ENCODE data around the gene ELANE. TPM values are rescaled to one million over a fixed set of nuclear protein-coding genes. Genes with fewer than 3 reads are reported as not detected.
A peak's percentile ranks its signal among the peaks of the same experiment; 100 is the strongest.

Gene ELANE
- total RNA-seq, 3 donors from 2014 or later (not counting 1 experiment from before 2014, with no cell fraction given) = 1.7 to 1.8 TPM; not detected in 1

- intact Hi-C loops (cut with micrococcal nuclease) = loop anchor here (1.0 to 5.0 kb wide), 2 partner anchors 58 to 119 kb away; partner anchors contain the start of gene WDR18
Measured at GRCh38 chr19:863315-863620, 11.2 kb downstream of the ELANE start.

GRCh38 chr19:866769-867300, 14.7 kb downstream of the ELANE start:
- no peak for TF ChIP-seq CTCF (IDR thresholded peaks at IDR 0.05)
- Mint-ChIP-seq H3K9me3 (no peaks in the 10 kb centered on the region), H3K27me3 (ENCODE audit: low read depth in 2 of 2) (peaks cover 0 to 4% of the 10 kb centered on the region in 2 donors), H3K27ac (no peak overlapping the region), H3K36me3 (no peaks in the 10 kb centered on the region), H3K4me3 (no peak overlapping the region), H3K4me1 (peaks cover 12 to 22% of the 10 kb centered on the region in 2 donors)
- Histone ChIP-seq H3K36me3 (ENCODE audit: control insufficient read depth, insufficient read depth, low read length) (peaks cover 18% of the 10 kb centered on the region), H3K4me3 (ENCODE audit: low read length) (no peak overlapping the region), H3K27me3 (ENCODE audit: control insufficient read depth, insufficient read depth, low read length) (no peaks in the 10 kb centered on the region), H3K9me3 (ENCODE audit: control insufficient read depth, insufficient read depth, low read length) (no peaks in the 10 kb centered on the region), H3K27ac (ENCODE audit: low read length) (no peak overlapping the region), H3K4me1 (ENCODE audit: control insufficient read depth, insufficient read depth, low read length) (peaks cover 30% of the 10 kb centered on the region)
- 92% methylated on average over 38 of the region's 38 CpGs for WGBS (ENCODE audit: insufficient coverage)
- intact Hi-C loops (cut with micrococcal nuclease) = no loop called here
- ATAC-seq = no peak
- DNase-seq = no peak

More at GRCh38 chr19:863315-863620, 11.2 kb downstream of the ELANE start:
- Mint-ChIP-seq H3K4me3 (peak overlapping the region; percentile 83), H3K4me1 (peaks cover 12 to 22% of the 10 kb centered on the region in 2 donors), H3K36me3 (no peaks in the 10 kb centered on the region), H3K27me3 (ENCODE audit: low read depth in 2 of 2) (peaks cover 7 to 8% of the 10 kb centered on the region in 2 donors), H3K9me3 (no peaks in the 10 kb centered on the region), H3K27ac (peak overlapping the region in 1 of 2 donors; percentile 68)
- Histone ChIP-seq H3K4me1 (ENCODE audit: control insufficient read depth, insufficient read depth, low read length) (peaks cover 43% of the 10 kb centered on the region), H3K27ac (ENCODE audit: low read length) (no peak overlapping the region), H3K36me3 (ENCODE audit: control insufficient read depth, insufficient read depth, low read length) (peaks cover 9% of the 10 kb centered on the region), H3K27me3 (ENCODE audit: control insufficient read depth, insufficient read depth, low read length) (peaks cover 7% of the 10 kb centered on the region), H3K9me3 (ENCODE audit: control insufficient read depth, insufficient read depth, low read length) (no peaks in the 10 kb centered on the region), H3K4me3 (ENCODE audit: low read length) (no peak overlapping the region)
- DNase-seq = no peak
- no peak for TF ChIP-seq CTCF (IDR thresholded peaks at IDR 0.05)
- ATAC-seq = no peak
- whole genome bisulfite sequencing (ENCODE audit: insufficient coverage) = 66% methylated on average over 3 of the region's 7 CpGs

- WGBS (ENCODE audit: insufficient coverage) = 87% methylated on average over 16 of the region's 16 CpGs
- Mint-ChIP-seq H3K27me3 (ENCODE audit: low read depth in 2 of 2) (peaks cover 0 to 4% of the 10 kb centered on the region in 2 donors), H3K4me3 (no peak overlapping the region), H3K4me1 (peaks cover 12 to 25% of the 10 kb centered on the region in 2 donors), H3K27ac (no peak overlapping the region), H3K9me3 (no peaks in the 10 kb centered on the region), H3K36me3 (no peaks in the 10 kb centered on the region)
- no peak overlapping the region for H3K27ac ChIP-seq (ENCODE audit: low read length)
- ATAC-seq = no peak
- no peak for TF ChIP-seq CTCF (IDR thresholded peaks at IDR 0.05)
- H3K4me1 ChIP-seq (ENCODE audit: control insufficient read depth, insufficient read depth, low read length) = peaks cover 31% of the 10 kb centered on the region
- H3K27me3 ChIP-seq (ENCODE audit: control insufficient read depth, insufficient read depth, low read length) = no peaks in the 10 kb centered on the region
- no peaks in the 10 kb centered on the region for H3K9me3 ChIP-seq (ENCODE audit: control insufficient read depth, insufficient read depth, low read length)
- no peak overlapping the region for H3K4me3 ChIP-seq (ENCODE audit: low read length)
- peaks cover 18% of the 10 kb centered on the region for H3K36me3 ChIP-seq (ENCODE audit: control insufficient read depth, insufficient read depth, low read length)
- DNase-seq = no peak
- intact Hi-C loops (cut with micrococcal nuclease) = no loop called here
Measured at GRCh38 chr19:867301-867793, 15.2 kb downstream of the ELANE start.

Measured in natural killer cell (primary cell).